SK-N-SH (cell line): ENCODE data around the gene FGF5. TPM values are rescaled to one million over a fixed set of nuclear protein-coding genes. Genes with fewer than 3 reads are reported as not detected.

Source experiments
- CTCF ChIA-PET: fragments of 300-600, 350-600 bp; formaldehyde crosslinking; extraction: SDS; loops from one replicate; lab custom pipeline; 2021; lab: Yijun Ruan, JAX
- POLR2A ChIA-PET: fragments of 350-600 bp; sonication (Branson Sonifier 250); formaldehyde crosslinking; extraction: SDS; loops from one replicate; lab custom pipeline; 2020; ENCODE audit warnings: antibody characterized with exemption, inconsistent platforms; lab: Yijun Ruan, JAX
- DNase-seq: peaks from one replicate; pipeline ENCODE4 v3.0.0; 2012
- H2AFZ ChIP-seq: fragments of 200-600 bp; sonication (generic); 2 replicates; pipeline ENCODE4 v1.8.1; 2016; ENCODE audit warnings: antibody characterized with exemption, mild to moderate bottlenecking, low read depth
- H3F3A ChIP-seq: fragments of 200-600 bp; sonication (generic); replicated peaks from 2 replicates; pipeline ENCODE3; 2016; ENCODE audit warnings: antibody characterized with exemption, mild to moderate bottlenecking; ENCODE audit not compliant: insufficient read depth
- H3K27ac ChIP-seq, 2 experiments: fragments of 200-500 bp in 1 of 2; fragments of 200-600 bp in 1 of 2; sonication (Bioruptor generic) in 1 of 2; sonication (generic), shearing (Covaris generic) in 1 of 2; 2 replicates each; pipeline versions ENCODE4 v1.5.1 to v1.6.1; 2014 to 2016; ENCODE audit warnings: low read depth in 2 of 2, inconsistent platforms in 1 of 2, low read length in 1 of 2, mild to moderate bottlenecking in 1 of 2, mixed read lengths in 1 of 2
- H3K27me3 ChIP-seq: fragments of 200-600 bp; sonication (generic), shearing (Covaris generic); 2 replicates; pipeline ENCODE4 v1.6.1; 2016; ENCODE audit warnings: mixed run types; ENCODE audit not compliant: insufficient read depth
- H3K36me3 ChIP-seq, 2 experiments: fragments of 200-500 bp in 1 of 2; fragments of 200-600 bp in 1 of 2; sonication (Bioruptor generic) in 1 of 2; sonication (generic) in 1 of 2; replicated peaks in 1 of 2; 2 replicates each; pipeline versions ENCODE3 to v1.5.1; 2014 to 2016; ENCODE audit warnings: low read length in 1 of 2, mild to moderate bottlenecking in 1 of 2; ENCODE audit not compliant: insufficient read depth in 2 of 2, control insufficient read depth in 1 of 2
- H3K4me1 ChIP-seq, 2 experiments: fragments of 200-500 bp in 1 of 2; fragments of 200-600 bp in 1 of 2; sonication (Bioruptor generic) in 1 of 2; sonication (generic), shearing (Covaris generic) in 1 of 2; 2 replicates each; pipeline versions ENCODE4 v1.5.1 to v1.6.1; 2014 to 2016; ENCODE audit warnings: low read depth in 1 of 2, low read length in 1 of 2, mixed run types in 1 of 2; ENCODE audit not compliant: insufficient read depth in 2 of 2, control insufficient read depth in 1 of 2
- H3K4me2 ChIP-seq: fragments of 200-600 bp; sonication (generic), shearing (Covaris generic); 2 replicates; pipeline ENCODE4 v1.6.1; 2017; ENCODE audit warnings: mixed run types
- H3K4me3 ChIP-seq, 2 experiments: fragments of 200-500 bp in 1 of 2; fragments of 200-600 bp in 1 of 2; sonication (Bioruptor generic) in 1 of 2; sonication (generic), shearing (Covaris generic) in 1 of 2; 2 replicates each; pipeline versions ENCODE4 v1.5.1 to v1.8.1; 2014 to 2016; ENCODE audit warnings: low read depth in 2 of 2, inconsistent platforms in 1 of 2, low read length in 1 of 2, mild to moderate bottlenecking in 1 of 2, mixed read lengths in 1 of 2, moderate library complexity in 1 of 2
- H3K79me2 ChIP-seq: fragments of 200-600 bp; sonication (generic); 2 replicates; pipeline ENCODE4 v1.8.1; 2017; ENCODE audit warnings: mild to moderate bottlenecking; ENCODE audit not compliant: insufficient read depth
- H3K9ac ChIP-seq: fragments of 200-600 bp; sonication (generic); 2 replicates; pipeline ENCODE4 v1.6.1; 2017; ENCODE audit warnings: mixed run types
- H3K9me2 ChIP-seq: fragments of 200-600 bp; sonication (generic); 2 replicates; pipeline ENCODE4 v1.6.1; 2017; ENCODE audit warnings: mixed run types
- H3K9me3 ChIP-seq: fragments of 200-600 bp; sonication (generic); 2 replicates; pipeline ENCODE4 v1.6.1; 2017; ENCODE audit warnings: mixed run types, mild to moderate bottlenecking, moderate library complexity
- H4K20me1 ChIP-seq: fragments of 200-600 bp; sonication (generic); 2 replicates; pipeline ENCODE4 v1.6.1; 2017; ENCODE audit warnings: mild to moderate bottlenecking, mixed run types; ENCODE audit not compliant: insufficient read depth
- CHD2 ChIP-seq: fragments of 150-350 bp; IDR thresholded peaks from 2 replicates; pipeline ENCODE4 v1.6.1; 2018; ENCODE audit warnings: low read length; ENCODE audit not compliant: partially characterized antibody
- EP300 ChIP-seq, 2 experiments: IDR thresholded peaks; 2 replicates each; pipeline versions ENCODE4 v1.4.0 to v1.6.1; 2012; ENCODE audit warnings: borderline replicate concordance in 1 of 2, low read depth in 1 of 2, low read length in 1 of 2
- EZH2phosphoT487 ChIP-seq: fragments of 200-600 bp; sonication (generic); IDR thresholded peaks from 2 replicates; pipeline ENCODE4 v1.6.1; 2017; ENCODE audit warnings: low read depth, mixed run types, mild to moderate bottlenecking, antibody characterized with exemption, moderate library complexity, borderline replicate concordance
- FOXM1 ChIP-seq: IDR thresholded peaks from 2 replicates; pipeline ENCODE4 v1.4.0; 2012; ENCODE audit warnings: low read depth, mild to moderate bottlenecking
- JUND ChIP-seq: IDR thresholded peaks from 2 replicates; pipeline ENCODE4 v1.4.0; 2012
- MEF2A ChIP-seq: IDR thresholded peaks from 2 replicates; pipeline ENCODE4 v1.4.0; 2012; ENCODE audit warnings: low read depth, borderline replicate concordance
- MXI1 ChIP-seq: IDR thresholded peaks from 2 replicates; pipeline ENCODE4 v1.6.1; 2012; ENCODE audit warnings: mild to moderate bottlenecking, low read depth, low read length, improper control_type of control experiment
- NRF1 ChIP-seq: IDR thresholded peaks from 2 replicates; pipeline ENCODE4 v1.6.1; 2012; ENCODE audit warnings: low read depth, mild to moderate bottlenecking, low read length
- POLR2AphosphoS5 ChIP-seq: IDR thresholded peaks from 2 replicates; pipeline ENCODE4 v1.6.1; 2012; ENCODE audit warnings: low read depth, low read length
- RAD21 ChIP-seq: IDR thresholded peaks from 2 replicates; pipeline ENCODE4 v1.6.1; 2012; ENCODE audit warnings: mild to moderate bottlenecking, low read length
- RCOR1 ChIP-seq: fragments of 150-350 bp; IDR thresholded peaks from 2 replicates; pipeline ENCODE4 v1.6.1; 2017; ENCODE audit warnings: antibody characterized with exemption, low read length
- RFX5 ChIP-seq: IDR thresholded peaks from 2 replicates; pipeline ENCODE4 v1.6.1; 2012; ENCODE audit warnings: mild to moderate bottlenecking, improper control_type of control experiment, low read length
- RXRA ChIP-seq: IDR thresholded peaks from 2 replicates; pipeline ENCODE4 v1.4.0; 2012; ENCODE audit warnings: low read depth, mild to moderate bottlenecking, borderline replicate concordance
- TCF12 ChIP-seq: IDR thresholded peaks from 2 replicates; pipeline ENCODE4 v1.4.0; 2012
- TEAD4 ChIP-seq: IDR thresholded peaks from 2 replicates; pipeline ENCODE4 v1.4.0; 2012; ENCODE audit warnings: mild to moderate bottlenecking, borderline replicate concordance; ENCODE audit not compliant: insufficient read depth
- YY1 ChIP-seq: IDR thresholded peaks from 2 replicates; pipeline ENCODE4 v1.4.0; 2012; ENCODE audit warnings: low read depth, mild to moderate bottlenecking
- WGBS: methylation state at CpG from one replicate; pipeline ENCODE4 v1.1.6; 2017; ENCODE audit warnings: low lambda C conversion rate; 5-methylcytosine and 5-hydroxymethylcytosine counted together
- polyA plus RNA-seq, 3 experiments: library from polyadenylated mRNA; depleted of rRNA; stranded (reverse); fragments of >200 nt; gene quantifications; 2 replicates each; pipeline ENCODE4 v1.2.3, GENCODE V29; 2012
- TF ChIP-seq, protein P1 (sequence below): fragments of 200-600 bp; sonication (generic); IDR thresholded peaks from 2 replicates; pipeline ENCODE4 v1.6.1; 2017; ENCODE audit warnings: antibody characterized with exemption, mild to moderate bottlenecking, moderate library complexity
- TF ChIP-seq, protein P2 (sequence below): fragments of 150-350 bp; IDR thresholded peaks from 2 replicates; pipeline ENCODE4 v1.6.1; 2016; ENCODE audit warnings: mild to moderate bottlenecking, low read depth, low read length

Gene FGF5
- polyA plus RNA-seq, 1 of the 3 experiments (the other 2 are of a cell fraction), result 17.7 TPM

DNA sequence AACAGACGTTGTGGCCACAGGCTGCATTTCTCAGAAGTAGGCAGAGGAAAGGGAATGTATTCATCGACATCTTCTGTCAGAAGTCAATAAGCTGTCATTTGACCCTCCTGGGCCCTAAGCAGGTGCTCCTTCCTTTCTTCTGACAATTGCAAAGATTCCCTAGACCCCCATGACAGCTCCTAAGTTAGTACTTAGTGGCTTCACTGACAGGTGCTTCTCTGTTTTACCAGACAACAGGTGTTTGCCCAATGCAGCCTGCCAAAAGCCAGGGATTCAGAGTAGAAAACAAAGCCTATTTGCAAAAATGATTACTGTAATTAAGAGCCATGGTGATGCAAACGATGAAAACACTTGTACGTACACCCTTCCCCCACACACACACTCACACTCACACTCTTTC, 7.5 kb upstream of the FGF5 start:
- TF ChIP-seq MXI1 (no peak), RAD21 (no peak), EZH2phosphoT487 (no peak)
- Histone ChIP-seq H3K36me3 (no peaks in the 10 kb centered on the region), H3K4me3 (no peak overlapping the region), H3K27me3 (no peaks in the 10 kb centered on the region), H3F3A (peaks cover 16% of the 10 kb centered on the region), H4K20me1 (no peaks in the 10 kb centered on the region), H3K9me2 (no peaks in the 10 kb centered on the region), H3K79me2 (peaks cover 2% of the 10 kb centered on the region; the same call in 1 of the 2 replicates), H3K27ac (no peak overlapping the region), H2AFZ (no peak overlapping the region), H3K4me2 (no peak overlapping the region), H3K4me1 (0 out of 4 replicates have a peak, but pooled peaks cover 0 to 4% of the 10 kb centered on the region in 2 experiments), H3K9me3 (no peaks in the 10 kb centered on the region), H3K9ac (no peak overlapping the region)
- no peak for DNase-seq
- 85% methylated on average over 4 of the region's 4 CpGs for WGBS
- ChIA-PET POLR2A (no interaction called here), CTCF (no interaction called here)

DNA sequence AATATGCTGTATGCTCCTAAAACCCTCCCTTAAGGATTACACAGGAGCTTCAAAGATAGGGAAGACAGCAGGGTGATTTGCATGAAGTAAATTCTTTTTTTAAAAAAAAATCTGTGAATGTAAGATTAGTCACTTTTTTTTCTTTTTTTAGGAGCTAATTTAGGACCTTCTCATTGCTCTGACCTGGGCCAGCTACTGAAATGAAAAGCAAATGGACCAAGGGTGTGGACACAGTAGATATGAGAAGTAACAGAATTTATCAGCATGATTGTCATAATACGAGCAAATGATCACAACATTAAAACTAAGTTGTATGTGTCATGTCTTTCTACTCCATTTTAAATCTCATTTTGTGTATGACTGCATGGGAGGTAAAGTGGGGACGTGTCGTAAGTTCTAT, 6.6 kb upstream of the FGF5 start:
- Histone ChIP-seq H3K79me2 (peaks cover 10% of the 10 kb centered on the region; the same call in 1 of the 2 replicates), H3K4me3 (no peak overlapping the region), H3K4me1 (0 out of 4 replicates have a peak, but pooled peaks cover 0 to 6% of the 10 kb centered on the region in 2 experiments), H3K9ac (no peak overlapping the region), H3K9me3 (no peaks in the 10 kb centered on the region), H3K27me3 (no peaks in the 10 kb centered on the region), H2AFZ (no peak overlapping the region), H3K27ac (no peak overlapping the region), H4K20me1 (no peaks in the 10 kb centered on the region), H3F3A (peaks cover 16% of the 10 kb centered on the region), H3K36me3 (no peaks in the 10 kb centered on the region), H3K9me2 (no peaks in the 10 kb centered on the region), H3K4me2 (no peak overlapping the region)
- ChIA-PET POLR2A (no interaction called here), CTCF (interaction anchor here (1.1 kb wide), 1 partner anchor 27 kb away, joined by 3 read pairs; no protein-coding TSS in a partner anchor)
- WGBS, result 93% methylated on average over 3 of the region's 3 CpGs
- TF ChIP-seq RAD21 (no peak), MEF2A (no peak), MXI1 (no peak), RCOR1 (no peak), TCF12 (no peak), CHD2 (no peak), RFX5 (no peak), NRF1 (no peak), EP300 (IDR thresholded peaks at IDR 0.05; ENCODE audit: borderline replicate concordance in 1 of 2, low read depth in 1 of 2, low read length in 1 of 2) (no peak), YY1 (no peak), EZH2phosphoT487 (no peak), FOXM1 (no peak), JUND (no peak), TEAD4 (no peak), RXRA (no peak), POLR2AphosphoS5 (no peak)
- TF ChIP-seq, protein P1, sequence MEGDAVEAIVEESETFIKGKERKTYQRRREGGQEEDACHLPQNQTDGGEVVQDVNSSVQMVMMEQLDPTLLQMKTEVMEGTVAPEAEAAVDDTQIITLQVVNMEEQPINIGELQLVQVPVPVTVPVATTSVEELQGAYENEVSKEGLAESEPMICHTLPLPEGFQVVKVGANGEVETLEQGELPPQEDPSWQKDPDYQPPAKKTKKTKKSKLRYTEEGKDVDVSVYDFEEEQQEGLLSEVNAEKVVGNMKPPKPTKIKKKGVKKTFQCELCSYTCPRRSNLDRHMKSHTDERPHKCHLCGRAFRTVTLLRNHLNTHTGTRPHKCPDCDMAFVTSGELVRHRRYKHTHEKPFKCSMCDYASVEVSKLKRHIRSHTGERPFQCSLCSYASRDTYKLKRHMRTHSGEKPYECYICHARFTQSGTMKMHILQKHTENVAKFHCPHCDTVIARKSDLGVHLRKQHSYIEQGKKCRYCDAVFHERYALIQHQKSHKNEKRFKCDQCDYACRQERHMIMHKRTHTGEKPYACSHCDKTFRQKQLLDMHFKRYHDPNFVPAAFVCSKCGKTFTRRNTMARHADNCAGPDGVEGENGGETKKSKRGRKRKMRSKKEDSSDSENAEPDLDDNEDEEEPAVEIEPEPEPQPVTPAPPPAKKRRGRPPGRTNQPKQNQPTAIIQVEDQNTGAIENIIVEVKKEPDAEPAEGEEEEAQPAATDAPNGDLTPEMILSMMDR, result no peak
- TF ChIP-seq, protein P2, sequence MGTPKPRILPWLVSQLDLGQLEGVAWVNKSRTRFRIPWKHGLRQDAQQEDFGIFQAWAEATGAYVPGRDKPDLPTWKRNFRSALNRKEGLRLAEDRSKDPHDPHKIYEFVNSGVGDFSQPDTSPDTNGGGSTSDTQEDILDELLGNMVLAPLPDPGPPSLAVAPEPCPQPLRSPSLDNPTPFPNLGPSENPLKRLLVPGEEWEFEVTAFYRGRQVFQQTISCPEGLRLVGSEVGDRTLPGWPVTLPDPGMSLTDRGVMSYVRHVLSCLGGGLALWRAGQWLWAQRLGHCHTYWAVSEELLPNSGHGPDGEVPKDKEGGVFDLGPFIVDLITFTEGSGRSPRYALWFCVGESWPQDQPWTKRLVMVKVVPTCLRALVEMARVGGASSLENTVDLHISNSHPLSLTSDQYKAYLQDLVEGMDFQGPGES, result no peak
- DNase-seq, result no peak
